HUES6 (cell line): ENCODE data around the gene SGF29.
"Not testable (repeated sequence)": the region's sequence is repeated elsewhere in the genome, so short reads cannot be mapped to it uniquely, and the experiment has no call there.

ENCODE experiments used
- H3K27ac ChIP-seq: 2 replicates; pipeline ENCODE4 v1.7.0; 2013; ENCODE audit warnings: low read depth, mild to moderate bottlenecking, low read length, inconsistent platforms
- H3K27me3 ChIP-seq: 2 replicates; pipeline ENCODE4 v1.6.1; 2013; ENCODE audit warnings: low read length; ENCODE audit not compliant: control insufficient read depth, insufficient read depth
- H3K36me3 ChIP-seq: 2 replicates; pipeline ENCODE4 v1.6.1; 2013; ENCODE audit warnings: low read length; ENCODE audit not compliant: control insufficient read depth, insufficient read depth
- H3K4me1 ChIP-seq: 2 replicates; pipeline ENCODE4 v1.6.1; 2013; ENCODE audit warnings: low read length; ENCODE audit not compliant: control insufficient read depth, insufficient read depth
- H3K4me3 ChIP-seq: 2 replicates; pipeline ENCODE4 v1.5.1; 2013; ENCODE audit warnings: low read depth, low read length
- H3K9ac ChIP-seq: one replicate; pipeline ENCODE4 v1.6.1; 2013; ENCODE audit warnings: mild to moderate bottlenecking, low read length
- H3K9me3 ChIP-seq: 2 replicates; pipeline ENCODE4 v1.6.1; 2013; ENCODE audit warnings: low read depth, low read length; ENCODE audit not compliant: control insufficient read depth, insufficient read depth

SGF29 gene

DNA sequence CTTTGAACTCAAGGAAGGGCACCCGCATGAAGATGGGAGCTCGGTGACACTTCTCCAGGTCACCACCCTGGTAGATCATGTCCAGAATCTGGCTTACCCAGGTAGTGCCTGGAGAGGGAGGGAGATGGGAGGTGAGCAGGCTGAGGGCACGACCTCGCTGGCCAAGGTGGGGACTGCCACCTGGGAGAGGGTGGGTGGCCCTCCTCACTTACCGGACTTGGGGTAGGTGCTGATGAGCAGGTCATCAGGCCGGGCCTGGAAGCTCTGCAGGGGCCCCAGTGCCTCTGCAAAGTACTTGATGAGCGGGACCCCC lies 54.7 kb downstream of the SGF29 start:
- not testable (repeated sequence) for H3K4me3 ChIP-seq, H3K9me3 ChIP-seq, H3K36me3 ChIP-seq, H3K27ac ChIP-seq, H3K9ac ChIP-seq, H3K27me3 ChIP-seq
- peaks cover 19% of the 10 kb centered on the region for H3K4me1 ChIP-seq

DNA sequence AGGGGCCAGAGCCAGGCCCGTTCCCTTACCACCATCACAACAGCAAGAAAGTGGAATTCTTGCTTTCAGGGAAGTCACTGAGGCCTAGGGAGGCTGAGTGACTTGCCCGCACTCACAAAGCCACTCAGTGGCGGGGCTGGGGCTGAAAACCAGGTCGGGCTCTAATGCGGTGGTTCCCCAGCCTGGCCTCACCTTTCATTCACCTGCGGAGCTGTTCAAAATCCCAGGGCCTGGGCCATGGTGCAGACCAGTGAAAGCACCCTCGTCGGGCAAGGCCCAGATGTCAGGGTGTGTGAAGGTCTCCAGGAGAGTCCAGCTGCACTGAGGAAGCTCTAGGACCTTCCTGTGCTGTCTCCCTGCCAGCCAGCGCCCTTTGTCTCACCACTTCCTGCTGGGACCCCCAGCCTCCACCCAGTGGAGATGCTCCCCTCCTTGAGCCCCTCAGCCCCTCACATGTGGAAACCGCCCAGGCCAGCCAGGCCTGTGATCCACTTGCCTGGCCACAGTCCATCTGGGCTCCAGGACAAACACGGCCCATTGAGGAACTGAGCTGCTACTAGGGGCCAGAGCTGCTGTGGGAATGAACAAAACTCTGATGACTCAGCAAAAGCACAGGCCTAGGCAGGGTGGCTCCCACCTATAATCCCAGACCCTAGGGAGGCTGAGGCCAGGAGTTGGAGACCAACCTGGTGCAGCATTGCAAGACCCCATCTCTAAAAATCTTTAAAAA lies 55.3 kb downstream of the SGF29 start:
- H3K36me3 ChIP-seq, H3K9me3 ChIP-seq, H3K9ac ChIP-seq, H3K27me3 ChIP-seq, H3K27ac ChIP-seq, H3K4me3 ChIP-seq: not testable (repeated sequence)
- peaks cover 19% of the 10 kb centered on the region for H3K4me1 ChIP-seq

DNA sequence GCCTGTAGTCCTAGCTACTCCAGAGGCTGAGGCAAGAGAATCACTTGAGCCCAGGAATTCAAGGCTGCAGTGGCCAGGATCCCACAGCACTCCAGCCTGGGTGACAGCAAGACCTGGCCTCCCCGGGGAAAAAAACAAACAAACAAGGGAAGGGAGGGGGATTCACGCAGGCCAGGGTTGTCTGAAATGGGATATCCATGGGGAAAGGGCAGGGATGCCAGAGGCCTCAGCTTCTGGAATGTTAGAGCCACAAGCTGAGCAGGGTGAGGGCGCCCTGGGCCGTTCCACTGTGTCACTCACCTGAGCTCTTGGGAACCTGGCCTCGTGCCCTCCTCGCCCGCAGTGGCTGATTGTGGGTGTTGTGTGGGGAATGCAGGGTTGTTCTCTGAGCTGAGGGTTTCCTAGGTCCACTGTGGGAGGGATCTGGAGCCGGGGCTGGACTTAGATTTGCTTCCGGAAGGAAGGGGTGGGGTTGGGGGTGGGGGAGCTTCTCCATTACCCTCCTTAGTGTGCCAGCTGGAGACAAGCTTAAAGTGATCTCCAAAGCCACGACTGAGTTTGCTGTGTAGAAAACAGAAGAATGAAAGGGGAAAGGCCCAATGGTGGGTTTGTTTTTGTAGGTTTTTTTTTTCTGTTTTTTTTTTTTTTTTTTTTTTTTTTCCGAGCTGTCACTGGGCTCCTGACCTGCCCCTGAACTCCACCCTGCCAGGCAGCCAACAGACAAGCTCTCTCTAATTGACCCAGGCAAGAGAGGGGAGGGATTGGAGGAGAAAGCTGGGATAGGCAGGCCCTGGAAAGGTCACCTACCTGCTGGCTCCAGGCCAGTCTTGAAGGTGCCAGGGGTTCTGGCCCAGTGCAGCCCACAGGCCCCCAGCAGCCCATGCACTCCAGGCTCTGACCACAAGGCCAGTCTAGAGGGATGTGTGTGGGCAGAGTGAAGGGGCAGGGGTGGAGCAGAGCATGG lies 56.2 kb downstream of the SGF29 start, which contains the start of gene SULT1A1:
TSS of gene SULT1A1 (minus strand) at position 414 of the 964 bp plus-strand sequence. CDS start 1,189 bp downstream, outside the sequence.
- Histone ChIP-seq H3K27ac (no peak within 1 kb of the TSS), H3K4me1 (peaks cover 19% of the 10 kb centered on the region), H3K9me3 (no peaks in the 10 kb centered on the region), H3K9ac (peak within 1 kb of the TSS; percentile 3), H3K27me3 (no peaks in the 10 kb centered on the region), H3K4me3 (peak within 1 kb of the TSS; percentile 10; the same call in 1 of the 2 replicates), H3K36me3 (no peaks in the 10 kb centered on the region)

DNA sequence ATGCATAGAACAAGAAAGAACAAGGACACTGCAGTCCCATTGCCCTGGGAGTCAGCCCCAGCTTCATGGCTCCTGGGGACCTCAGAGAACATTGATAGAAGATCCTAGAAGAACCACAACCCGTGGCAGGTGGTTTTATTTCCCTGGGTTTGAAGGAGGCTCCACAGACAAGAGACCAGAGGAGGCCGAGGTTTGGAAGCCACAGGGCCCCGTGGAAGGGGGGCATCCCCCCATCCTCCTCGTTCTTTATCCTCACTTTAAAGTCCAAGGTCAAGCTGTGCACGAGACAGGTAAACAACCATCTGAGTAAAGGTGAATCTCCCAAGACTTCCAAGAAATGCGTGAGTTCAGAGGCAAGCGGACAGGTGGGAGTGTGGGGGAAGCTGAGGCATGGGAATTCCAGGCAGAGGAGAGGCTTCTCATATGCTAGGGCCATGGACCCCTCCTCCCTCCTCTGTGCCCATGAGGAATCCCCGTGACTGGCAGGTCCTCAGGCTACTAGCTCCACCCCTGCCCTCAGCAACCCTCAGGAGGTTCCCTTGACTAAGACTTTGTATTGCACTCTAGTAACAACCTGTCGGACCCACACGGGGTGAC lies 57.0 kb downstream of the SGF29 start:
- H3K9me3 ChIP-seq: no peaks in the 10 kb centered on the region
- peaks cover 19% of the 10 kb centered on the region for H3K4me1 ChIP-seq
- H3K27me3 ChIP-seq: no peaks in the 10 kb centered on the region
- no peaks in the 10 kb centered on the region for H3K36me3 ChIP-seq
- H3K4me3 ChIP-seq: no peak overlapping the region
- H3K9ac ChIP-seq: no peak overlapping the region
- H3K27ac ChIP-seq: no peak overlapping the region

DNA sequence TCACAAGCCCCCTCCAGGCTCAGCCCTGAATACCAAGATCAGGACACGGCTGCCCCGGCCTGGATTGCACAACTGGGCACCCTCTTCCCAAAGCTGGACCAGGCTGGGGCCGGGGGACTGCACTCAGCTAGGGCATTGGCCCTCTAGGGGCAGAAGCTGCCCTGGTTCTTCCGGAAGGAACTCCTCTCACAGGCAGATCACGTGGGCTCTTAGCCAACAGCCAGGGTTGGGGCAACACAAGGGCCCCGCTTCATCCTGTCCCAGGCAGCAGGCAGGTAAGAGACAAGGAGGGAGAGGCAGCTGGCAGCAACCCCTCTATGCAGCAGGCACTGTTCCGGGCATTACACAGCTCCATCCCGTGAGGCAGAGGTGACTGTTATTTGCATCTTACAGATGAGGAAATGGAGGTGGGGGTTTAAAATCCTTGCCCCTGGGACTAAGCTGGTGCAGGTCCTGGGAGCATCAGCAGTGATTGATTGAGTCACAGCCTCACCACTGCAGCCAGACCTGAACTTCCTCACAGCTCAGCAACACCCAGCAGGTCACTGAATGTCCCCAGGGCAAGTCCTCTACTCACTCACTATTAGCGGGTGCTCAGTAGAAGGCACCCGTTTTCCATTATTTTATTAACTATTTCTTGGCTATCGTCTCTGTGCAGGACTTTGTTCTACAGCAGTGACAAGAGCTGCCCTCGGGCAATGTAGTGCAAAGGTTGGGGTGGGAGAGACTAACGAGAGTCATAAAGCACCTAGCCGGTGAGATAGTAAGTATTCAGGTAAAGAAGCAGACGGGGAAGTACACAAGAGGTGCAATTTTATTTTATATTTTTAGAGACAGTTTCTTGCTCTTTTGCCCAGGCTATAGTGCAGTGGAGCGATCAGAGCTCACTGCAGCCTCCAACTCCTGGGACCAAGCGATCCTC lies 58.9 kb downstream of the SGF29 start:
- peaks cover 25% of the 10 kb centered on the region for H3K4me1 ChIP-seq
- H3K27ac ChIP-seq, H3K9ac ChIP-seq, H3K36me3 ChIP-seq, H3K4me3 ChIP-seq, H3K9me3 ChIP-seq, H3K27me3 ChIP-seq: not testable (repeated sequence)

DNA sequence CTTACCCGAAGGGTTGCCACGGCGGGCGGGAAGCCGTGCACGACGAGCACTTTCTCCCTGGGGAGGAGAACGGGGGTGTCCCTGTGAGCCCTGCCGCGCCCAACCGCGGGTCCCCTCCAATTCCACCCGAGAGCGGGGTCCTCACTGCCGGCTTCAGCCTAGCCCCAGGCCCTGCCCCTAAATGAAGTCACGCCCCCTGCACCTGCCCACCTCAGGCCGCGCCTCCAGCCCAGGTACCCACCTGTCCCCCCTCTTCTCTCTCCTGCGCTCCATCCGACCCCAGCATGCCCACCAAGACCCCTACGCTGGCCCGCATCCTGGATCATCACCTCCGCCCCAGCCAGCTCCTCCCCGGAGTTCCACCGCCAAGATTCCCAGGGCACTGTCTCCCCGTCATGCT lies 60.2 kb downstream of the SGF29 start:
- H3K4me1 ChIP-seq: peaks cover 30% of the 10 kb centered on the region
- H3K36me3 ChIP-seq, H3K27ac ChIP-seq, H3K9me3 ChIP-seq, H3K27me3 ChIP-seq, H3K9ac ChIP-seq, H3K4me3 ChIP-seq: not testable (repeated sequence)

DNA sequence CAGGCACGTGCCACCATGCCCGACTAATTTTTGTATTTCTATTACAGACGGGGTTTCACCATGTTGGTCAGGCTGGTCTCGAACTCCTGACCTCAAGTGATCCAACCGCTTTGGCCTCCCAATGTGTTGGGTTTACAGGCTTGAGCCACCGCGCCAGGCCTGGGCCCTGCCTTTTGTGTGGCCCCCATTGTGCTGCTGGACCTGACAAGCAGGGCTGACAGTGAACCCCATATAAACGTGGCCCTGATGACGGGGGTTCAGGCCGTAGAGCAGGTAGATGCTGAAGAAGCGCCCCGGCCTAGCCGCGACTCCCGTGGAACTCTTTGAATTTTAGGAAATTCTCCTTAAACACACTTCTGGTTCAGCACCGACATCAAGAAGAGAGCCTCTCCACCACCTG lies 60.8 kb downstream of the SGF29 start:
- H3K4me1 ChIP-seq: peaks cover 24% of the 10 kb centered on the region
- H3K27ac ChIP-seq, H3K9me3 ChIP-seq, H3K27me3 ChIP-seq, H3K4me3 ChIP-seq, H3K36me3 ChIP-seq, H3K9ac ChIP-seq: not testable (repeated sequence)

DNA sequence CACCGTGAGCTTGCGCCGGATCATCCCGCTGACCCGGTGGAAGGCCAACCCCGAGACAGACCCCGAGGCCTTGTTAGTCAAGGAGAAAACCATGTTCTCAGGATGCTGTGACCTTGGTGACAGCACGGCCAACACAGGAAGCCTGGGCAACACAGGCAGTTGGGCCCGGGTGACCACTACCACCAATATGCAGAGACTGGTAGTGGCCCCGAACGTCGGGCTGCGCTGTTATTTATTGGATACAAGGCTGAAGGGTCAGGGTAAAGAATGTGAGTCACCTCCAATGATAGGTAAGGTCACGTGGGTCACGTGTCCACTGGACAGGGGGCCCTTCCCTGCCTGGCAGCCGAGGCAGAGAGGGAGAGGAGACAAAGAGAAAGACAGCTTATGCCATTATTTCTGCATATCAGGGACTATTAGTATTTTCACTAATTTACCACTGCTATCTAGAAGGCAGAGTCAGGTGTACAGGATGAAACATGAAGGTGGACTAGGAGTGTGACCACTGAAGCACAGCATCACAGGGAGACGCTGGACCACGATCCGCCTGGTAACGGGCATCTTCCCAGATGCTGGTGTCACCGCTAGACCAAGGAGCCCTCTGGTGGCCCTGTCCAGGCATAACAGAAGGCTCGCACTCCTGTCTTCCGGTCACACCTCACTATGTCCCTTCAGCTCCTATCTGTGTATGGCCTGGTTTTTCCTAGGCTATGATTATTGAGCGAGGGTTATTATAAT lies 61.9 kb downstream of the SGF29 start:
- not testable (repeated sequence) for H3K27ac ChIP-seq, H3K4me3 ChIP-seq, H3K9me3 ChIP-seq, H3K36me3 ChIP-seq, H3K9ac ChIP-seq, H3K27me3 ChIP-seq
- H3K4me1 ChIP-seq: peaks cover 15% of the 10 kb centered on the region

DNA sequence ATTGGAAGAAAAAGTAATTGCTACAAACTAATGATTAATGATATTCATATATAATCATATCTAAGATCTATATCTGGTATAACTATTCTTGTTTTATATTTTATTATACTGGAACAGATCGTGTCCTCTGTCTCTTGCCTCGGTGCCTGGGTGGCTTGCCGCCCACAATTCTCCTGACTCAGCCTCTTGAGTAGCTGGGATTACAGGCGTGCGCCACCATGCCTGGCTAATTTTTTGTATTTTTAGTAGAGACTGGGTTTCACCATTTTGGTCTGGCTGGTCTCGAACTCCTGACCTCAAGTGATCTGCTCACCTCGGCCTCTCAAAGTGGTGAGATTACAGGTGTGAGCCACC lies 62.5 kb downstream of the SGF29 start:
- H3K27ac ChIP-seq, H3K9me3 ChIP-seq, H3K9ac ChIP-seq, H3K27me3 ChIP-seq, H3K36me3 ChIP-seq, H3K4me3 ChIP-seq: not testable (repeated sequence)
- peaks cover 11% of the 10 kb centered on the region for H3K4me1 ChIP-seq

DNA sequence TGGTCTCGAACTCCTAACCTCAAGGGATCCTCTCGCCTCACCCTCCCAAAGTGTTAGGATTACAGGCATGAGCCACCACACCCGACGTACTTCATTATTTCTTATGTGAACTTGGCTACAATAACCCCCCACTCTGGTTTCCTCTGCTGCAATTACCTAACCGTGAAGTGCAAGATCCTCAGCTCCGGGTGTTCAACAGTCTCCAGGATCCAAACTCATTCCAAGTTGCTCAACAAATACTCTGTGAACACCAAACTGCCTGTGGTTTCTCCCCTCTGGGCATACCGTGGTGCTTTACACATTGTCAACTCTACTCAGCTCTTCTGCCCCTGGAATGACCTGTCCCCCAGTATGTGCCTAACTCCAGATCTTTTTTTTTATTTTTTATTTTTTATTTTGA lies 62.9 kb downstream of the SGF29 start:
- Histone ChIP-seq H3K27ac (no peak overlapping the region), H3K27me3 (no peaks in the 10 kb centered on the region), H3K4me3 (no peak overlapping the region)

More for the DNA sequence above, 62.9 kb downstream of the SGF29 start:
- Histone ChIP-seq H3K9me3 (no peaks in the 10 kb centered on the region), H3K4me1 (peaks cover 11% of the 10 kb centered on the region), H3K36me3 (no peaks in the 10 kb centered on the region), H3K9ac (no peak overlapping the region)
